Endothelial cell (in vitro differentiated cells): ENCODE data around the gene GPC3. TPM values are rescaled to one million over a fixed set of nuclear protein-coding genes. Genes with fewer than 3 reads are reported as not detected.

Source experiments
- DNase-seq: peaks from one replicate; pipeline ENCODE4 v3.0.0; 2021; ENCODE audit warnings: low spot score
- H3K27ac Mint-ChIP-seq: one replicate; pipeline ENCODE4 v1.8.0; 2021; ENCODE audit warnings: mixed read lengths, inconsistent platforms; ENCODE audit not compliant: unreplicated experiment
- H3K27me3 Mint-ChIP-seq: one replicate; pipeline ENCODE4 v1.8.0; 2021; ENCODE audit warnings: mild to moderate bottlenecking, moderate library complexity, mixed read lengths, inconsistent platforms; ENCODE audit not compliant: unreplicated experiment
- H3K36me3 Mint-ChIP-seq: one replicate; pipeline ENCODE4 v1.8.0; 2021; ENCODE audit warnings: mild to moderate bottlenecking, low read depth, mixed read lengths, inconsistent platforms; ENCODE audit not compliant: unreplicated experiment
- H3K4me1 Mint-ChIP-seq: one replicate; pipeline ENCODE4 v1.8.0; 2021; ENCODE audit warnings: mild to moderate bottlenecking, mixed read lengths, inconsistent platforms; ENCODE audit not compliant: unreplicated experiment
- H3K4me3 Mint-ChIP-seq: one replicate; pipeline ENCODE4 v1.8.0; 2021; ENCODE audit warnings: mild to moderate bottlenecking, mixed read lengths, inconsistent platforms; ENCODE audit not compliant: unreplicated experiment
- H3K9me3 Mint-ChIP-seq: one replicate; pipeline ENCODE4 v1.8.0; 2021; ENCODE audit warnings: mixed read lengths, inconsistent platforms; ENCODE audit not compliant: unreplicated experiment
- total RNA-seq: library from RNA; stranded (reverse); fragmentation: NEBNext Ultra II Directional; extraction: Animal tissue kit (Norgen Biotek cat#: 25700); gene quantifications from one replicate; pipeline ENCODE4 v1.2.1, GENCODE V29; 2021; ENCODE audit not compliant: unreplicated experiment
- TF ChIP-seq, protein P1 (sequence below): fragments of 200-600 bp; sonication (generic); IDR thresholded peaks from one replicate; pipeline ENCODE4 v1.5.0; 2021; ENCODE audit warnings: antibody characterized with exemption; ENCODE audit not compliant: unreplicated experiment

Gene GPC3
- total RNA-seq, 1 donor from 2014 or later, result 4.7 TPM

DNA sequence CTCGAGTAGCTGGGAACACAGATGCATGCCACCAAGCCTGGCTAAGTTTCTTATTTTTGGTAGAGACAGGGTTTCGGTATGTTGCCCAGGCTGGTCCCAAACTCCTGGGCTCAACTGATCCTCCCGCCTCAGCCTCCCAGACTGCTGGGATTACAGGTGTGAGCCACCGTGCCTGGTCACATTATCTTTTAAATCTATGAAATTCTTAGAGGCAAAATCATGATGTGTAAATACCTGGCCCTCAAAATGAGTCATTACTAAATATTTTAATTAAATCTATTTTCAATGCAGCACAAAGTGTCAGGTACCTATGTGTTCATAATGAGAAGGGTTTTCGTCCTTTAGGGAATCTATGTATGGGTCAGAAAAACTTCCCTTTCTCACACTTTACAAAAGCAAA is 347.6 kb downstream of the GPC3 start:
- no peaks in the 10 kb centered on the region for H3K9me3 Mint-ChIP-seq
- no peaks in the 10 kb centered on the region for H3K27me3 Mint-ChIP-seq
- H3K36me3 Mint-ChIP-seq, result no peaks in the 10 kb centered on the region
- no peak overlapping the region for H3K4me3 Mint-ChIP-seq
- H3K27ac Mint-ChIP-seq, result no peak overlapping the region
- H3K4me1 Mint-ChIP-seq, result peaks cover 8% of the 10 kb centered on the region
- no peak for DNase-seq
- TF ChIP-seq, protein P1, sequence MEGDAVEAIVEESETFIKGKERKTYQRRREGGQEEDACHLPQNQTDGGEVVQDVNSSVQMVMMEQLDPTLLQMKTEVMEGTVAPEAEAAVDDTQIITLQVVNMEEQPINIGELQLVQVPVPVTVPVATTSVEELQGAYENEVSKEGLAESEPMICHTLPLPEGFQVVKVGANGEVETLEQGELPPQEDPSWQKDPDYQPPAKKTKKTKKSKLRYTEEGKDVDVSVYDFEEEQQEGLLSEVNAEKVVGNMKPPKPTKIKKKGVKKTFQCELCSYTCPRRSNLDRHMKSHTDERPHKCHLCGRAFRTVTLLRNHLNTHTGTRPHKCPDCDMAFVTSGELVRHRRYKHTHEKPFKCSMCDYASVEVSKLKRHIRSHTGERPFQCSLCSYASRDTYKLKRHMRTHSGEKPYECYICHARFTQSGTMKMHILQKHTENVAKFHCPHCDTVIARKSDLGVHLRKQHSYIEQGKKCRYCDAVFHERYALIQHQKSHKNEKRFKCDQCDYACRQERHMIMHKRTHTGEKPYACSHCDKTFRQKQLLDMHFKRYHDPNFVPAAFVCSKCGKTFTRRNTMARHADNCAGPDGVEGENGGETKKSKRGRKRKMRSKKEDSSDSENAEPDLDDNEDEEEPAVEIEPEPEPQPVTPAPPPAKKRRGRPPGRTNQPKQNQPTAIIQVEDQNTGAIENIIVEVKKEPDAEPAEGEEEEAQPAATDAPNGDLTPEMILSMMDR, result no peak

DNA sequence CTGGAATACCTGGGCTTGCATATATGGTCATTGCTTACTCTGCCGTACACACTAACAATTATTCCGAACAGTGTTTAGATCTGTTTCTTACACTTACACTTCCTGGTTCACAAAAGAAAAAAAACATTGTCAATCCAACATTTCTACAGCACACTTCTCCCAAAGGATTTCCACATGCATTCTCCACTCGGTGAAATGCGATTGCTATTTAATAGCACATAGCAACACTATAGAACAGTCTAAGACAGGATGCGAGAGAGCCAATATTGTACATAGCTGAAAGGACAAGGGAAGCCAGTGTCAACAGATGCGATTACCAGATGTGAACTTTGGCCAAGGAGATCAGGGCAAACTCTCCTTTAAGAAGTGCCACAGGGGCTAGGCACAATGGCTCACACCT is 349.4 kb downstream of the GPC3 start:
- DNase-seq, result no peak
- Mint-ChIP-seq H3K36me3 (no peaks in the 10 kb centered on the region), H3K4me1 (peaks cover 8% of the 10 kb centered on the region), H3K4me3 (no peak overlapping the region), H3K9me3 (no peaks in the 10 kb centered on the region), H3K27me3 (no peaks in the 10 kb centered on the region), H3K27ac (no peak overlapping the region)
- TF ChIP-seq, protein P1, result no peak

DNA sequence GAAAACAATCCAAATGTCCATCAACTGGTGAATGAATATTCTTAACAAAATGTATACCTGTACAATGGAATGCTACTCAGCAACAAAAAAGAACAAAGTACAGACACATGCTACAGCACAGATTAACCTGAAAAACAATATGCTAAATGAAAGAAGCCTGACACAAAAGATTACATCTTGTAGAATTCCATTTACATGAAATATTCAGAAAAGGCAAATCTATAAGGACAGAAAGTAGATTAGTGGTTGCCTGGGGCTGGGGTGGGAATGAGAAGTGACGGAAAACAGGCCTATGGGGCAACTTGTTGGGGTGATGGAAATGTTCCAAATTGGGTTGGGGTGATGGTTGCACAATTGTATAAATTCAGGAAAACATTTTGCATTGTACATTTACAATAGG is 351.0 kb downstream of the GPC3 start:
- no peaks in the 10 kb centered on the region for H3K27me3 Mint-ChIP-seq
- no peak overlapping the region for H3K4me3 Mint-ChIP-seq
- no peaks in the 10 kb centered on the region for H3K9me3 Mint-ChIP-seq
- H3K36me3 Mint-ChIP-seq, result no peaks in the 10 kb centered on the region
- DNase-seq, result no peak
- H3K27ac Mint-ChIP-seq, result no peak overlapping the region
- H3K4me1 Mint-ChIP-seq, result peaks cover 6% of the 10 kb centered on the region
- TF ChIP-seq, protein P1, result no peak

DNA sequence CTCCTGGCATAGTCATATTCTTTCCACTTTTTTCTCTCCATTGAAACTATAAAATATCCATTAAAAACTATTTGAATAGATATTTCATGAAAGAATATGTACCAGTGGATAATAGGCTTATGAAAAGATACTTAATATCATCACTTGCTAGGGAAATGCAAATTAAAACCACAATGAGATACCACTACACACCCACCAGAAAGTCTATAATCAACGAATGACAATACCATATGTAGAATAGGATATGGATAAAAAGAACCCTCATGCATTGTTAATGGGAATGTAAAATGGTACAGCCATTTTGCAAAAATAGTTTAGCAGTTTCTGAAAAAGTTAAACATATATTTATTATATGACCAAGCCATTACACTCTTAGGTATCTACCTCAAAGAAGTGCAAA is 351.4 kb downstream of the GPC3 start:
- Mint-ChIP-seq H3K27ac (no peak overlapping the region), H3K4me3 (no peak overlapping the region), H3K4me1 (peaks cover 6% of the 10 kb centered on the region), H3K36me3 (no peaks in the 10 kb centered on the region), H3K9me3 (no peaks in the 10 kb centered on the region), H3K27me3 (no peaks in the 10 kb centered on the region)
- TF ChIP-seq, protein P1, result no peak
- no peak for DNase-seq

DNA sequence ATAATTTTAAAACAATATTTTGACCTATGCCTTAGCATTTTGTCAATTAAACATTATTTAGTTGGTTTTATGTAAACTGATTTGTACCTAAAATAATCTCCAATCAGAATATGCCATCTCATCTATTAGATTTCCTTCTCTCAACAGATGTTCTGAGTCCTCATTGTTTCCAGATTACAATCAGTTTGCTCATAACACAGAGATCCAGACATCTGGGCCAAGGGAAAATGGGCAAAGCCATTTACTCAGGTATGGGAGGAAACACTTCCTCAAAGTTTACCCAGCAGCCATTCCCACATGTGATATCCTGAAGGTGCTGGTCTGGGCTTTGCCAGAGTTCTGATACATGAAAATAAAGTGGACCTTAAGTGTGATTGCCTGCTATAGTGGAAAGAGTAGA is 352.2 kb downstream of the GPC3 start:
- no peaks in the 10 kb centered on the region for H3K36me3 Mint-ChIP-seq
- no peak for DNase-seq
- H3K27me3 Mint-ChIP-seq, result no peaks in the 10 kb centered on the region
- TF ChIP-seq, protein P1, result no peak
- H3K9me3 Mint-ChIP-seq, result no peaks in the 10 kb centered on the region
- peaks cover 6% of the 10 kb centered on the region for H3K4me1 Mint-ChIP-seq
- no peak overlapping the region for H3K27ac Mint-ChIP-seq
- no peak overlapping the region for H3K4me3 Mint-ChIP-seq
